GM12892 (cell line): ENCODE data around the gene TSPAN13.

ENCODE experiments used
- POLR2A ChIP-seq: IDR thresholded peaks from 2 replicates; pipeline ENCODE4 v1.6.1; 2011; ENCODE audit warnings: low read depth, low read length, control low read depth
- POLR2AphosphoS5 ChIP-seq: IDR thresholded peaks from 2 replicates; pipeline ENCODE4 v1.6.1; 2011; ENCODE audit warnings: low read depth, low read length, control low read depth

DNA sequence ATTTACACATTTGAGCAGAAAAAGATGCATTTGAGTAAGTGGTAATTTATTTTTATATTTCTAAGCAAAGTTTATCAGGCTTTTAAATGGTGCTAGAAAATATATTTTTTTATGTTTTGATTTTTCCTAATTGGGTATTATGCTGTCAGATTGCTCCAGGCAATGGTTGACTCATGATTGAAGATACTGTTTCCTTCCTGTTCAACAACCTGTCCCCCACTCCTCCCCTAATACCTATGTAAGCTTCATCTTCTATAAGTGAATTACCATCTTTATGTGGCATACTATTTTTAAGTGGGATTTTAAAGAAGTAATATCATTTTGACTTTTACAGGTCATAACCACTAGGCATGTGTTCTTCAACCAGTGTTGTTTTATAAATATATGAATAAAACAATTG, 21.4 kb downstream of the TSPAN13 start:
- no peak for TF ChIP-seq POLR2A
- no peak for TF ChIP-seq POLR2AphosphoS5
